Left lung (tissue), 10 donors: ENCODE measurements around the gene BMS1. TPM values are rescaled to one million over a fixed set of nuclear protein-coding genes. Genes with fewer than 3 reads are reported as not detected.

Experiments
- ATAC-seq: fragments of 200-7000 bp; cut with Tn5 transposase; one replicate; pipeline ENCODE4 v1.9.1; 2020; ENCODE audit warnings: moderate library complexity
- DNase-seq, 4 donors: peaks; one replicate each; pipeline ENCODE4 v3.0.0-alpha.2; 2013 to 2020
- H3K27ac ChIP-seq, 2 donors: fragments of 200-600 bp; sonication (generic) in 1 of 2; one replicate each; pipeline versions ENCODE4 v1.5.0 to v1.8.0; 2020 to 2021
- H3K27me3 ChIP-seq, 2 donors: fragments of 200-600 bp; sonication (generic) in 1 of 2; one replicate each; pipeline versions ENCODE4 v1.5.0 to v1.8.0; 2020 to 2021
- H3K36me3 ChIP-seq, 2 donors: fragments of 200-600 bp; sonication (generic) in 1 of 2; one replicate each; pipeline versions ENCODE4 v1.5.0 to v1.8.0; 2020 to 2021
- H3K4me1 ChIP-seq, 2 donors: fragments of 200-600 bp; one replicate each; pipeline ENCODE4 v1.8.0; 2021
- H3K4me3 ChIP-seq, 2 donors: fragments of 200-600 bp; sonication (generic) in 1 of 2; one replicate each; pipeline versions ENCODE4 v1.5.0 to v1.8.0; 2020 to 2021; ENCODE audit warnings: mild to moderate bottlenecking in 1 of 2
- H3K9me3 ChIP-seq, 2 donors: fragments of 200-600 bp; sonication (generic) in 1 of 2; one replicate each; pipeline versions ENCODE4 v1.5.0 to v1.8.0; 2020 to 2021
- intact Hi-C, 2 donors: fragments of 100-400 bp; cut with DNase I; formaldehyde crosslinking; loops; one replicate each; pipeline versions ENCODE4 v1.11.2 to v1.14.2; 2022
- polyA plus RNA-seq, 6 donors: library from polyadenylated mRNA; unstranded; fragments of 120-200 nt; gene quantifications; one replicate each; pipeline ENCODE4 v1.2.1, GENCODE V29; 2013; ENCODE audit not compliant: insufficient read length in 6 of 6
- total RNA-seq, 2 donors: library from RNA; stranded (reverse); fragmentation: NEBNext Ultra II Directional; extraction: Animal tissue kit (Norgen Biotek cat#: 25700); gene quantifications; one replicate each; pipeline ENCODE4 v1.2.1, GENCODE V29; 2021
- TF ChIP-seq, protein P1 (sequence below), 2 donors: fragments of 200-600 bp; sonication (generic) in 1 of 2; IDR thresholded peaks; one replicate each; pipeline versions ENCODE4 v1.5.0 to v1.8.0; 2021; ENCODE audit warnings: antibody characterized with exemption in 2 of 2
- donor health status: DM: no; HTN: yes; CAD: no.
- donor health status: DM: no; HTN: no; CAD: no.

Gene BMS1
- total and polyA plus RNA-seq, 8 donors = 11.1 to 23.7 (median 21.9) TPM

DNA sequence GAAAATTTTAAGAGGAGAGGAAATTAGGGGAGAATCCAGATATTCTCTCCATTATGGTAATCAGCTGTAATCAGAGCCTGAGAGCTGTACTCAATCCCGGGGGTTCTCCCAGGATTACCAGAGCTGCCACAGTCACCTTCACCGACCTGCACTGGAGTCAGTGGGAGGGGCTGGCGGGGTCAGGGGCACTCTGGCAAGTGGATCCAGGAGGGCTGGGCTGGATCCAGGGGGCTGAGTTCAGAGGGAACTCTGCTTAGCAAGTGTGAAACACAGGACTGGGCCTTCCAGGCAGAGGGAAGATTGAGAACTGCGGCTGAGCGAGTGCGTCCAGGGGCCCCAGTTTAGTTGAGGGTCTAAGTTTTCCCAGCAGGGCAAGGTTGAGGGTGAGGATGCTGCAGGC, 89.2 kb downstream of the BMS1 start:
- H3K4me1 ChIP-seq = peaks cover 0 to 13% of the 10 kb centered on the region in 2 donors
- TF ChIP-seq, protein P1, sequence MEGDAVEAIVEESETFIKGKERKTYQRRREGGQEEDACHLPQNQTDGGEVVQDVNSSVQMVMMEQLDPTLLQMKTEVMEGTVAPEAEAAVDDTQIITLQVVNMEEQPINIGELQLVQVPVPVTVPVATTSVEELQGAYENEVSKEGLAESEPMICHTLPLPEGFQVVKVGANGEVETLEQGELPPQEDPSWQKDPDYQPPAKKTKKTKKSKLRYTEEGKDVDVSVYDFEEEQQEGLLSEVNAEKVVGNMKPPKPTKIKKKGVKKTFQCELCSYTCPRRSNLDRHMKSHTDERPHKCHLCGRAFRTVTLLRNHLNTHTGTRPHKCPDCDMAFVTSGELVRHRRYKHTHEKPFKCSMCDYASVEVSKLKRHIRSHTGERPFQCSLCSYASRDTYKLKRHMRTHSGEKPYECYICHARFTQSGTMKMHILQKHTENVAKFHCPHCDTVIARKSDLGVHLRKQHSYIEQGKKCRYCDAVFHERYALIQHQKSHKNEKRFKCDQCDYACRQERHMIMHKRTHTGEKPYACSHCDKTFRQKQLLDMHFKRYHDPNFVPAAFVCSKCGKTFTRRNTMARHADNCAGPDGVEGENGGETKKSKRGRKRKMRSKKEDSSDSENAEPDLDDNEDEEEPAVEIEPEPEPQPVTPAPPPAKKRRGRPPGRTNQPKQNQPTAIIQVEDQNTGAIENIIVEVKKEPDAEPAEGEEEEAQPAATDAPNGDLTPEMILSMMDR (IDR thresholded peaks at IDR 0.05) = no peak
- no peak for ATAC-seq
- H3K27ac ChIP-seq = no peak overlapping the region
- H3K4me3 ChIP-seq = no peak overlapping the region
- intact Hi-C loops = loop anchor here in 1 of 2 donors (5.0 kb wide), 1 partner anchor 230 kb away; no protein-coding TSS in a partner anchor
- H3K9me3 ChIP-seq = no peaks in the 10 kb centered on the region
- peak in 1 of 4 donors; percentile 57 for DNase-seq
- H3K36me3 ChIP-seq = no peaks in the 10 kb centered on the region
- H3K27me3 ChIP-seq = peaks cover 0 to under 1% of the 10 kb centered on the region in 2 donors

DNA sequence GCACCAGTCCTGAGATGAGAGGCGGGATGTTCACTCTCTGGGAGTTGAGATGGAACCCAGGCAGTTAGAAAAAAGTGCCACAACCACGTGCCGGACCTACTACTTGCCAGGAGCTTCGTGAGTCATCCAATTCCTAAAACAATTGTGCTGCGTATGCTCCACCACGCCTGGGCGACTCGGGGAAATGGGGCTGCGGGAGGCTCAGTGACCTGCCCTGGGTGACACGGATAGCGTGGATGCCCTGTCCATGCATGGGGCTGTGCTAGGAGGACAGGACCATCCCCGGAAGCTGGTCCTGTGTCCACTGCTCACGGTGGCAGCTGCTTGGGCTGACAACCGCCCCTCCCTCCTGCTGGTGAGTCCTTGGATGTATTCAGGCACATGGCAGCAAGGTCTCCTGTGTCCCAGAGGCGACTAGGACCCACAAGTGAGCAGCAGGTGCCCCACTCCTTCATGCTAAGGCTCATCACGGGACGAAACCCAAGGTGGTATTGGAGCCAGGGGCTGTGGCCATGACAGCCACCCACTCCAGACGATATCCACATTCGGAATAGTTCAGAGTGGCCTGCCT, 90.4 kb downstream of the BMS1 start:
- Histone ChIP-seq H3K4me3 (no peak overlapping the region), H3K27ac (no peak overlapping the region), H3K9me3 (no peaks in the 10 kb centered on the region), H3K4me1 (peaks cover 0 to 10% of the 10 kb centered on the region in 2 donors), H3K27me3 (no peaks in the 10 kb centered on the region), H3K36me3 (no peaks in the 10 kb centered on the region)
- ATAC-seq = no peak
- intact Hi-C loops = loop anchor here in 1 of 2 donors (5.0 kb wide), 1 partner anchor 229 kb away; no protein-coding TSS in a partner anchor
- DNase-seq = peak in 1 of 4 donors; percentile 54
- TF ChIP-seq, protein P1 (IDR thresholded peaks at IDR 0.05) = no peak

DNA sequence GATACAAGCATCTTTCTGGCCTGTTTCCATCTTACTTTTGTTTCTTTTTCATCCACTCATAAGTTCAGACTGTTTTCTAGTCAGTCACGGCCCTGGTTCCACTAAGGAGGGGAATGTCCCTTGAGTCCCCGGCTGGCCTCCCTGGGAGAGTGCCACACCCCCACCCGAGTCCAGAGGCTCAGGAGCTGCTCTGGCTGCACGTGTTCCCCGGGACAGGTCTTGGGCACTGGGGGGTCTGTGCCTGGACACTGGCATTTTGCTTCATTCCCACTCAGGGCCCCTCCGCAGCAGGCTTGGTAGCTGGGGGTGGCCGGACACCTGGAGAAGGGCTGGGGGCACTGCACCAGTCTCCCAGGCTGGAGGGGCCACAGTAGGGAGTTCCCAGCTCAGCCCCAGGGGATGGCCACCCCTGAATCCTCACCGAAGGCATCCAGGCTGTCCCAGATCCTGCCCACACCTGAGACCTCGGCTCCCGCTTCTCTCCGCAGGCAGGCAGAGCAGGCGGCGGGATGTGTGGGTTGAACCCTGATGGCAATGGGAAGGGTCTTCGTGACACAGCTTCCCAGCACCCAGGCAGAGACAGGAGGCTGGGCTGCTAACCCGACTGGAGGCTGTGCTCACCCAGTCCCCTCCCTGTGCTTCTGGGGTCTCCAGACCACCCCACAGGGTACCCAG, 92.3 kb downstream of the BMS1 start:
- Histone ChIP-seq H3K9me3 (no peaks in the 10 kb centered on the region), H3K27me3 (peaks cover 0 to 7% of the 10 kb centered on the region in 2 donors), H3K4me1 (peaks cover 0 to 10% of the 10 kb centered on the region in 2 donors), H3K27ac (no peak overlapping the region), H3K36me3 (no peaks in the 10 kb centered on the region), H3K4me3 (no peak overlapping the region)
- intact Hi-C loops = loop anchor here in 1 of 2 donors (5.0 kb wide), 1 partner anchor 227 kb away; no protein-coding TSS in a partner anchor
- TF ChIP-seq, protein P1 (IDR thresholded peaks at IDR 0.05) = no peak
- DNase-seq (peak in 1 of 4 donors; percentile 64), ATAC-seq (no peak)

DNA sequence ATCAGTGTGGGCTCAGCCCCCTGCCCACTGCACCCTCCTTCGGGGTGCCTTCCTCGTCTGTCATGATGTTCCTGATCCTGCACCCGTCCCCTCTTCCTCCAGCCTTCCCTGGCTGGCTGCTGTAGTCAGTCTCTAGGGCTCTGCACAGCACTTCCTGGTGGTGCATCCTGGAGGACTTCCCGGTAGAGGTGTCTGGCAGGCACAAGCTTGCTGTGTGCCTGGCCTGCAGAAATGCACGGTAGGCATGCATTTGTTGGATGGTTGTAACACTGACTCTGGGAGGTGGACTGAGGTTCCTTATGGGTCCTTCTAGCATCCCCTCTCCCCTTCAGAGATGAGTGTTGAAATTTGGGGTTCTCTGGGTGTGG, 92.8 kb downstream of the BMS1 start:
- Histone ChIP-seq H3K27ac (no peak overlapping the region), H3K4me3 (no peak overlapping the region), H3K4me1 (peaks cover 0 to 10% of the 10 kb centered on the region in 2 donors), H3K9me3 (no peaks in the 10 kb centered on the region), H3K36me3 (no peaks in the 10 kb centered on the region), H3K27me3 (peaks cover 0 to 12% of the 10 kb centered on the region in 2 donors)
- ATAC-seq (no peak), DNase-seq (no peak)
- TF ChIP-seq, protein P1 (IDR thresholded peaks at IDR 0.05) = no peak
- intact Hi-C loops = no loop called here

DNA sequence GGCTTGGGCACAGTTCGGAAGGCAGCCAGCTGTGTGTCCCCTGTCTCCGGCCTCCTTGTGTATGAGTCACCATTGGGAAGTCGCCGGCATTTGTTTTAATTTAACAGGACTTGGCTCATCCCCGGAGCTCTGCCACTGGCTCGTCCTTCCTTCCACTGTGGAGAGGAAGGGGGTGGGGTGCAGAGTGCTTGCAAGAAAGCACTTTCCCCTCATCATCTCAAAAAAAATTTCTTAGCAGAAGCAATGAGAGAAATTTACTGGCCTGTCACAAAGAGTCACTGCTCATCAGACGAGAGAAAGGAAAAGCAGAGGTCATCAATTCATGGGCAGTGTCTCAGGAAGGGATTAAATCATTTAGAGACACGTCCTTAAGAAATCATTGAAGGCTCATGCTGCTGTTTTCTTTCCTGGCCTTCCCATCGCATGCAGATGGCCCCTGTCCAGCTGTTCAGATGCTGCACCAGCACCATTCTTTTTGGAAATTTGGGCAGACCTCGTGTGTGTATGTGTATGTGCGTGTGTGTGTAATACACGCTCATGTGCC, 93.3 kb downstream of the BMS1 start:
- DNase-seq = peak in 3 of 4 donors; percentile 50 to 82 (median 67)
- Histone ChIP-seq H3K27ac (peak overlapping the region in 1 of 2 donors; percentile 7), H3K4me1 (peaks cover 0 to 7% of the 10 kb centered on the region in 2 donors), H3K27me3 (peaks cover 0 to 13% of the 10 kb centered on the region in 2 donors), H3K4me3 (no peak overlapping the region), H3K9me3 (no peaks in the 10 kb centered on the region), H3K36me3 (no peaks in the 10 kb centered on the region)
- TF ChIP-seq, protein P1 (IDR thresholded peaks at IDR 0.05) = no peak
- no peak for ATAC-seq
- intact Hi-C loops = no loop called here
